Colonic mucosa (tissue), 4 donors: ENCODE measurements around the gene LRRC15. TPM values are rescaled to one million over a fixed set of nuclear protein-coding genes. Genes with fewer than 3 reads are reported as not detected.

Experiments used
- DNase-seq: peaks from one replicate; pipeline ENCODE4 v3.0.0-alpha.2; 2020
- H3K27ac ChIP-seq: fragments of 200-600 bp; one replicate; pipeline ENCODE4 v1.8.0; 2021
- H3K27me3 ChIP-seq: fragments of 200-600 bp; one replicate; pipeline ENCODE4 v1.8.0; 2021
- H3K36me3 ChIP-seq: fragments of 200-600 bp; one replicate; pipeline ENCODE4 v1.8.0; 2021
- H3K4me1 ChIP-seq: fragments of 200-600 bp; one replicate; pipeline ENCODE4 v1.8.0; 2021; ENCODE audit warnings: mild to moderate bottlenecking
- H3K4me3 ChIP-seq: fragments of 200-600 bp; one replicate; pipeline ENCODE4 v1.8.0; 2021
- H3K9ac ChIP-seq, 2 donors: one replicate each; pipeline ENCODE4 v1.7.0; 2013; ENCODE audit warnings: control low read depth in 2 of 2, low read depth in 2 of 2, low read length in 2 of 2
- H3K9me3 ChIP-seq: fragments of 200-600 bp; one replicate; pipeline ENCODE4 v1.8.0; 2021
- CTCF ChIP-seq: fragments of 200-600 bp; IDR thresholded peaks from one replicate; pipeline ENCODE4 v1.8.0; 2022; ENCODE audit warnings: antibody characterized with exemption, mild to moderate bottlenecking
- intact Hi-C: fragments of 100-400 bp; cut with DNase I; formaldehyde crosslinking; loops from one replicate; pipeline ENCODE4 v1.14.1; 2022
- total RNA-seq, 2 donors: library from RNA; stranded (reverse); fragmentation: NEBNext Ultra II Directional in 1 of 2; extraction: Animal tissue kit (Norgen Biotek cat#: 25700) in 1 of 2; gene quantifications; one replicate each; pipeline ENCODE4 v1.2.1, GENCODE V29; 2021
- donor health status: healthy.
- donor health status: DM: no; HTN: no; CAD: no.
- donor health status: DM: no; HTN: no; CAD: no.

Gene LRRC15
- total RNA-seq, 2 donors from 2014 or later = 0.32 to 0.89 TPM

- intact Hi-C loops = no loop called here
- H3K4me3 ChIP-seq = no peak overlapping the region
- H3K9me3 ChIP-seq = no peaks in the 10 kb centered on the region
- H3K9ac ChIP-seq = no peak overlapping the region
- H3K36me3 ChIP-seq = no peaks in the 10 kb centered on the region
- peaks cover 7% of the 10 kb centered on the region for H3K4me1 ChIP-seq
- H3K27me3 ChIP-seq = no peaks in the 10 kb centered on the region
- TF ChIP-seq CTCF = no peak
- no peak for DNase-seq
- no peak overlapping the region for H3K27ac ChIP-seq
These were observed 46.8 kb downstream of the LRRC15 start for GRCh38 chr3:194322678-194323211.

GRCh38 chr3:194321693-194322640 is 47.6 kb downstream of the LRRC15 start:
- no peak overlapping the region for H3K27ac ChIP-seq
- peaks cover 7% of the 10 kb centered on the region for H3K4me1 ChIP-seq
- H3K36me3 ChIP-seq = no peaks in the 10 kb centered on the region
- DNase-seq = no peak
- intact Hi-C loops = no loop called here
- no peaks in the 10 kb centered on the region for H3K27me3 ChIP-seq
- no peak overlapping the region for H3K9ac ChIP-seq
- H3K4me3 ChIP-seq = no peak overlapping the region
- no peaks in the 10 kb centered on the region for H3K9me3 ChIP-seq
- TF ChIP-seq CTCF = no peak

- Histone ChIP-seq H3K4me3 (no peak overlapping the region), H3K4me1 (peaks cover 11% of the 10 kb centered on the region), H3K27me3 (no peaks in the 10 kb centered on the region), H3K9me3 (no peaks in the 10 kb centered on the region), H3K36me3 (no peaks in the 10 kb centered on the region), H3K9ac (no peak overlapping the region), H3K27ac (no peak overlapping the region)
- no peak for DNase-seq
- intact Hi-C loops = no loop called here
- no peak for TF ChIP-seq CTCF
These were observed 48.7 kb downstream of the LRRC15 start for GRCh38 chr3:194320744-194321243.

GRCh38 chr3:194320100-194320499 is 49.4 kb downstream of the LRRC15 start:
- DNase-seq = no peak
- intact Hi-C loops = no loop called here
- Histone ChIP-seq H3K9ac (no peak overlapping the region), H3K27me3 (no peaks in the 10 kb centered on the region), H3K4me1 (peaks cover 11% of the 10 kb centered on the region), H3K4me3 (no peak overlapping the region), H3K36me3 (no peaks in the 10 kb centered on the region), H3K9me3 (no peaks in the 10 kb centered on the region), H3K27ac (no peak overlapping the region)
- TF ChIP-seq CTCF = no peak

- Histone ChIP-seq H3K27ac (no peak overlapping the region), H3K36me3 (no peaks in the 10 kb centered on the region)
These were observed 50.9 kb downstream of the LRRC15 start for GRCh38 chr3:194318511-194319161.

More at GRCh38 chr3:194318511-194319161, 50.9 kb downstream of the LRRC15 start:
- H3K9ac ChIP-seq = no peak overlapping the region
- H3K4me1 ChIP-seq = peaks cover 5% of the 10 kb centered on the region
- DNase-seq = no peak
- no peaks in the 10 kb centered on the region for H3K27me3 ChIP-seq
- no peak for TF ChIP-seq CTCF
- no peaks in the 10 kb centered on the region for H3K9me3 ChIP-seq
- intact Hi-C loops = loop anchor here (5.0 kb wide), 1 partner anchor 656 kb away; no protein-coding TSS in a partner anchor
- no peak overlapping the region for H3K4me3 ChIP-seq
